ENCODE data around the gene LAMB1. TPM values are rescaled to one million over a fixed set of nuclear protein-coding genes. Genes with fewer than 3 reads are reported as not detected.

Gene LAMB1
- total RNA-seq, 2 donors from 2014 or later, result 91.6 to 96.7 TPM

- Histone ChIP-seq H3K9ac (ENCODE audit: low read depth in 2 of 2, low read length in 2 of 2) (no peak overlapping the region), H3K36me3 (peaks cover 12% of the 10 kb centered on the region), H3K4me1 (no peaks in the 10 kb centered on the region), H3K9me3 (no peaks in the 10 kb centered on the region), H3K27me3 (no peaks in the 10 kb centered on the region), H3K27ac (peak overlapping the region; percentile 55), H3K4me3 (no peak overlapping the region)
- intact Hi-C loops (cut with DNase I), result loop anchor here (10.0 kb wide), 1 partner anchor 47 kb away; no protein-coding TSS in a partner anchor
- TF ChIP-seq, protein P1, sequence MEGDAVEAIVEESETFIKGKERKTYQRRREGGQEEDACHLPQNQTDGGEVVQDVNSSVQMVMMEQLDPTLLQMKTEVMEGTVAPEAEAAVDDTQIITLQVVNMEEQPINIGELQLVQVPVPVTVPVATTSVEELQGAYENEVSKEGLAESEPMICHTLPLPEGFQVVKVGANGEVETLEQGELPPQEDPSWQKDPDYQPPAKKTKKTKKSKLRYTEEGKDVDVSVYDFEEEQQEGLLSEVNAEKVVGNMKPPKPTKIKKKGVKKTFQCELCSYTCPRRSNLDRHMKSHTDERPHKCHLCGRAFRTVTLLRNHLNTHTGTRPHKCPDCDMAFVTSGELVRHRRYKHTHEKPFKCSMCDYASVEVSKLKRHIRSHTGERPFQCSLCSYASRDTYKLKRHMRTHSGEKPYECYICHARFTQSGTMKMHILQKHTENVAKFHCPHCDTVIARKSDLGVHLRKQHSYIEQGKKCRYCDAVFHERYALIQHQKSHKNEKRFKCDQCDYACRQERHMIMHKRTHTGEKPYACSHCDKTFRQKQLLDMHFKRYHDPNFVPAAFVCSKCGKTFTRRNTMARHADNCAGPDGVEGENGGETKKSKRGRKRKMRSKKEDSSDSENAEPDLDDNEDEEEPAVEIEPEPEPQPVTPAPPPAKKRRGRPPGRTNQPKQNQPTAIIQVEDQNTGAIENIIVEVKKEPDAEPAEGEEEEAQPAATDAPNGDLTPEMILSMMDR (IDR thresholded peaks at IDR 0.05), result no peak
- DNase-seq, result no peak
Measured at GRCh38 chr7:107937531-107937930, 65.4 kb downstream of the LAMB1 start.

DNA sequence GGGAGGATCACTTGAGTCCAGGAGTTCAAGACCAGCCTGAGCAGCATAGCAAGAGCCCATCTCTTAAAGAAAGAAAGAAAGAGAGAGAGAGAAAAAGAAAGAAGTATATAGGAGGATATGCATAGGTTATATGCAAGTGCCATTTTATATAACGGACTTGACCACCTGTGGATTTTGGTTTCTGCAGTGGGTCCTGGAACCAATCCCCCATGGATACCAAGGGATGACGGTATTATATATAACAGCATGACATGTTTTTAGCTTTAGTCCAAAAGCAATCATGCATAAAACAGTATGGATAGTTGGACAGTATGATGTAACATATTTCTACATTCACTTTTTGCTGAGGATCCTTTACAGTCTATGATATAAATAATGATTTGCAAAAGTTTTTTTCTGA is 66.6 kb downstream of the LAMB1 start:
- Histone ChIP-seq H3K4me3 (no peak overlapping the region), H3K9me3 (no peaks in the 10 kb centered on the region), H3K27ac (no peak overlapping the region), H3K9ac (ENCODE audit: low read depth in 2 of 2, low read length in 2 of 2) (no peak overlapping the region), H3K4me1 (no peaks in the 10 kb centered on the region), H3K27me3 (no peaks in the 10 kb centered on the region), H3K36me3 (peaks cover 12% of the 10 kb centered on the region)
- intact Hi-C loops (cut with DNase I), result loop anchor here (10.0 kb wide), 1 partner anchor 48 kb away; no protein-coding TSS in a partner anchor
- TF ChIP-seq, protein P1 (IDR thresholded peaks at IDR 0.05), result no peak
- DNase-seq, result no peak

DNA sequence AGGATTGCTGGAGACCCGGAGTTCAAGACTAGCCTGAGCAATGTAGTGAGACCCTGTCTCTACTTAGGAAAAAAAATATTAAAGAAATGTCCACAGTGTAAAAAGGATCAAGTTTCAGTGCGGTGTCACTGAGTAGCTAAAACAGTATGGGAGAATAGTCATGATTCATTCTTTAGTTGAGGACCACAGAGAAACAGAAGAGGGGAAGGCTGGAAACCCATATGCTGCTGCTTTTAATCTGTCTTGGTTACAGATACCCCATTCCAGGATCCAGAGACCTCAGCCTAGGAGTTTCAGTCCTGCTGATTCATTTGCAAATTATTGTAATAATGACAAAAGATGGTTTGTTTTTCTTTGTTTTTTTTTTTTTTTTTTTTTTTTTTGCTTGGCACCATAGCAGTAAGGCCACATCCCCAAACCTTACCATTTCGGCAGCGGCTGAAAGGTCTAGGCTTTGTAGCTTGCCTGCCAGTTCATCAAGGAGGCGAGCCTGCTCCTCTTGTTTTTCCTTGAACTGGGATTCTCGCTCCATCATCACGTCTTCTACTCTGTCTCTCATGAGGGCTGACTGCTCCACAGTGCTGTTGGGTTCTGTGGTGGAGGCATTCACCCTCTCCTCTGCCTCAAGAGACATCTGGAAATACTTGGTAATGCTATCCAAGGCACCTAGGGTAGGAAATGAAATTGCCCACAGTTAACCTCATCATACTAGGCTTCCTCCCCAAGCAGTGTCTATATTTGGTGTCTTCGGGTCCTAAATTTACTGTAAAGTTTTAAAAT is 67.8 kb downstream of the LAMB1 start:
- Histone ChIP-seq H3K4me3 (no peak overlapping the region), H3K4me1 (no peaks in the 10 kb centered on the region), H3K36me3 (peaks cover 7% of the 10 kb centered on the region), H3K27me3 (no peaks in the 10 kb centered on the region), H3K9ac (ENCODE audit: low read depth in 2 of 2, low read length in 2 of 2) (no peak overlapping the region), H3K27ac (no peak overlapping the region), H3K9me3 (no peaks in the 10 kb centered on the region)
- TF ChIP-seq, protein P1 (IDR thresholded peaks at IDR 0.05), result no peak
- no peak for DNase-seq
- intact Hi-C loops (cut with DNase I), result loop anchor here (10.0 kb wide), 1 partner anchor 50 kb away; no protein-coding TSS in a partner anchor

DNA sequence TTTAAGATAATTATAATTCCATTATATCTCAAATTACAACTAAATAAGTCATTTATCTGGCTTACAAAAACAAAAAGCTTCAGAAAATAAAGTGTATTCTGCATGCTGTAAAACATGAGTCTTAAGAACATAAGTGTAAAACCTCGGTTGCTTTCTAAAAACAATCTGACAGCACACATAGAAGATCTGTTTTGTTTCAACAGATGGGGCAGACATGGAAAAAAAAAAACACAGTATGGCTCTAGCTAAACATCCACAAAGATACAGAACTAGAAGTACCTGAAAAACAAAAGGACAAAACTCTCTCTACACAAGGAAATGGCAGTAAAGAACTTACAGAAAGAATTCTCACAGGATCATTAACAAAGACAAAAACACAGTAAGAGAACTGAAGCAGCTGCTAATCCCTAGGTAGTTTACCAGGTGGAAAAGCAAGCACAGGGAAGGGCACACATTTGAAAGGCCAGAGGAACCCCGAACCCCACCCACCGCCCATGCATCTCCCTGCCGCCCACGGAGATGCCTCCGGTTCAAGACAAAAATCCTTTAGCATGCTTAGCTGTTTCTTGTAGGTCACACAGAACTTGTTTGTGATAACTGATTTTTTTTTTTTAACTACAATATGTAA is 69.5 kb downstream of the LAMB1 start:
- Histone ChIP-seq H3K9ac (ENCODE audit: low read depth in 2 of 2, low read length in 2 of 2) (no peak overlapping the region), H3K4me3 (no peak overlapping the region), H3K27me3 (no peaks in the 10 kb centered on the region), H3K36me3 (no peaks in the 10 kb centered on the region), H3K4me1 (no peaks in the 10 kb centered on the region), H3K27ac (no peak overlapping the region), H3K9me3 (no peaks in the 10 kb centered on the region)
- DNase-seq, result no peak
- TF ChIP-seq, protein P1 (IDR thresholded peaks at IDR 0.05), result no peak
- intact Hi-C loops (cut with DNase I), result loop anchor here (10.0 kb wide), 1 partner anchor 51 kb away; no protein-coding TSS in a partner anchor

GRCh38 chr7:107932805-107933204 is 70.2 kb downstream of the LAMB1 start:
- Histone ChIP-seq H3K9ac (ENCODE audit: low read depth in 2 of 2, low read length in 2 of 2) (no peak overlapping the region), H3K4me1 (no peaks in the 10 kb centered on the region), H3K27me3 (no peaks in the 10 kb centered on the region), H3K9me3 (no peaks in the 10 kb centered on the region), H3K36me3 (no peaks in the 10 kb centered on the region), H3K27ac (no peak overlapping the region), H3K4me3 (no peak overlapping the region)
- no peak for DNase-seq
- intact Hi-C loops (cut with DNase I), result loop anchor here (10.0 kb wide), 1 partner anchor 52 kb away; no protein-coding TSS in a partner anchor
- TF ChIP-seq, protein P1 (IDR thresholded peaks at IDR 0.05), result no peak
